ENCODE measurements around the gene FANCE.

DNA sequence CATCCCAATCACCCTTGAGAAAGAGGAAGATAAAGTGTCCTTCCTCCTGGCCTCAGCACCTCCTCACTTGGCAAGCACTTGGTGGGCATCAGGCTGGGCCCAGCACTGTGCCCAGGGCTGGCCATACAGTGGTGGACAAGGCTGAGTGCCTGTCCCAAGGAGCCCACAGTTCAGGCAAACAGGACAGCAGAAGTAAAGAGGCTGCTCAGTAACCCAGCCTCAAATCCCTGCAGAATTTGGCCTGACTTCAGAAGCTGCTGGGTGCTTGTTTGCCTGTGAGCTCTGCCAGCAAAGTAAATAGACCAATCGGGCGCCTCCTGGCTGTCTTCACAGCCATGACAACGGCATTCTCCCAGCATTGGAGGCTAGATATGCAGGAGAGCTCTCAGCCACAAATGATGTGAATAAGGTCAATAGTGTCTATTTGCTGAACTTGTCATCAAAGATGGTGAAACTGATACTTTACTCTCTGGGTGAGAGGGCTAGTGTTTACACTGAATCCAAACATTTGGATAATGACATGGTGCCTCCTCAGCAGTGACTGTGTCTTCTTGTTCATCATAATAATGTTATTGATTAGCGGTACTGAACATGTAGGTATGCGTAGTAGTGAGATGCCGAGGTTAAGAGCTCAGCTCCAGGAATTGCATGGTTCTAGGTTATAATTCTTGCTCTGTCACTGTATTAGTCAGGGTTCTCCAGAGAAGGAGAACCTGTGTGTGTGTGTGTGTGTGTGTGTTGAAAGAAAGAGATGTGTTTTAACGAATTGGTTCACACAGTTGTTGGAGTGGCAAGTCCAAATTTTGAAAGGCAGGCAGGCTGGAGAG, 36.9 kb upstream of the FANCE start:
- TF ChIP-seq CTCF (IDR thresholded peaks at IDR 0.05) (peak in 2 of 3 donors; percentile 55 to 59), POLR2A (IDR thresholded peaks at IDR 0.05) (no peak), POLR2AphosphoS5 (IDR thresholded peaks at IDR 0.05) (peak in 2 of 3 donors; percentile 31 to 59)
